ENCODE results near the gene PYY. TPM values are rescaled to one million over a fixed set of nuclear protein-coding genes. Genes with fewer than 3 reads are reported as not detected.

Gene PYY
- total RNA-seq, 1 donor from 2014 or later = not detected

DNA sequence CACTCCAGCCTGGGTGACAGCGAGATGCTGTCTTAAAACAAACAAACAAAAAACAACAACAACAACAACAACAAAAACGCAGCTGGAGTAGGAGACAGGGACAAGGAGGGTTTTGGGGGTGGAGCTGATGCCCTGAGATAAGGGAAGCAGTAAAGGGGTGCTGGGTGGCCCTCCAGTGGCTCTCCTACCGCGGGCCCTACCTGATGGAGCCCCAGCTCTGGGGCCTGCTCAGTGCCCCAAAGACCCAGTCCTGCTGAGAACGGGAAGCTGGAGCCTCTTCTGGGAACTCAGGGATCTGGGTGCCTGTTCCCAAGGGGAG lies 29.4 kb upstream of the PYY start:
- Histone ChIP-seq H3K9me3 (ENCODE audit: low read depth) (no peaks in the 10 kb centered on the region), H3K36me3 (no peaks in the 10 kb centered on the region), H2AFZ (replicated peaks) (peak overlapping the region; percentile 94), H3K4me3 (peak overlapping the region; percentile 56), H4K20me1 (ENCODE audit: low read depth) (no peaks in the 10 kb centered on the region), H3K9ac (no peak overlapping the region), H3K4me1 (peaks cover 19% of the 10 kb centered on the region), H3K79me2 (ENCODE audit: low read depth) (no peaks in the 10 kb centered on the region), H3F3A (ENCODE audit: low read depth) (peaks cover 12% of the 10 kb centered on the region), H3K4me2 (peak overlapping the region; percentile 85), H3K27ac (no peak overlapping the region), H3K27me3 (peaks cover 54% of the 10 kb centered on the region)
- TF ChIP-seq EZH2 (IDR thresholded peaks at IDR 0.05) (no peak), EZH2phosphoT487 (IDR thresholded peaks at IDR 0.05) (no peak)
- TF ChIP-seq, protein P1, sequence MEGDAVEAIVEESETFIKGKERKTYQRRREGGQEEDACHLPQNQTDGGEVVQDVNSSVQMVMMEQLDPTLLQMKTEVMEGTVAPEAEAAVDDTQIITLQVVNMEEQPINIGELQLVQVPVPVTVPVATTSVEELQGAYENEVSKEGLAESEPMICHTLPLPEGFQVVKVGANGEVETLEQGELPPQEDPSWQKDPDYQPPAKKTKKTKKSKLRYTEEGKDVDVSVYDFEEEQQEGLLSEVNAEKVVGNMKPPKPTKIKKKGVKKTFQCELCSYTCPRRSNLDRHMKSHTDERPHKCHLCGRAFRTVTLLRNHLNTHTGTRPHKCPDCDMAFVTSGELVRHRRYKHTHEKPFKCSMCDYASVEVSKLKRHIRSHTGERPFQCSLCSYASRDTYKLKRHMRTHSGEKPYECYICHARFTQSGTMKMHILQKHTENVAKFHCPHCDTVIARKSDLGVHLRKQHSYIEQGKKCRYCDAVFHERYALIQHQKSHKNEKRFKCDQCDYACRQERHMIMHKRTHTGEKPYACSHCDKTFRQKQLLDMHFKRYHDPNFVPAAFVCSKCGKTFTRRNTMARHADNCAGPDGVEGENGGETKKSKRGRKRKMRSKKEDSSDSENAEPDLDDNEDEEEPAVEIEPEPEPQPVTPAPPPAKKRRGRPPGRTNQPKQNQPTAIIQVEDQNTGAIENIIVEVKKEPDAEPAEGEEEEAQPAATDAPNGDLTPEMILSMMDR (IDR thresholded peaks at IDR 0.05) = no peak
- peaks cover 13% of the 10 kb centered on the region for H3K4me1 Mint-ChIP-seq
- no peak overlapping the region for H3K27ac Mint-ChIP-seq
- H3K9me3 Mint-ChIP-seq = no peaks in the 10 kb centered on the region
- H3K4me3 Mint-ChIP-seq = peak overlapping the region; percentile 70
- H3K36me3 Mint-ChIP-seq = no peaks in the 10 kb centered on the region
- no peak for DNase-seq (ENCODE audit: low spot score)
- H3K27me3 Mint-ChIP-seq (ENCODE audit: insufficient read depth, low read depth) = peaks cover 8% of the 10 kb centered on the region

DNA sequence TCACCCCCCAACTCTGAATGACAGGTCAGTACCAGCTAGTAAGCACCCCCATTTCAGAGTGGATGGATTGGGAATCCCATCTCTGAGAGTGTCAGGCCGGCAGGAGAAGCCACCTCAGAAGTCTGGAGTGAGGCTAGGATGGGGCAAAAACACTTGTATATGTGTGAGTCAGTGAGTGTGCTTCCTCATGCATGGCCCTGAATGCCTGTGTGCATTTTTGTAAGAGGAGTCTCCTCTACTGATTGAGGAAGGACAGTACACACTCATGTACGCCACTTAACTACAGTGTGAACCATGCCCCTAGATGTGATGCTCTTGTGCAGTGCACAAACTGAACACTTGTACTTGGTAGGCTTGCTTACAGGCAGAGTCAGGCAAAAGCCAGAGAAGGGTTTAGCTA lies 28.4 kb upstream of the PYY start:
- no peaks in the 10 kb centered on the region for H3K9me3 Mint-ChIP-seq
- no peaks in the 10 kb centered on the region for H3K36me3 Mint-ChIP-seq
- Histone ChIP-seq H3K4me3 (no peak overlapping the region), H2AFZ (replicated peaks) (no peak overlapping the region), H3K27ac (no peak overlapping the region), H4K20me1 (ENCODE audit: low read depth) (no peaks in the 10 kb centered on the region), H3K36me3 (no peaks in the 10 kb centered on the region), H3K4me1 (peaks cover 12% of the 10 kb centered on the region), H3K4me2 (no peak overlapping the region), H3K27me3 (peaks cover 64% of the 10 kb centered on the region), H3K9me3 (ENCODE audit: low read depth) (no peaks in the 10 kb centered on the region), H3K9ac (no peak overlapping the region), H3K79me2 (ENCODE audit: low read depth) (no peaks in the 10 kb centered on the region), H3F3A (ENCODE audit: low read depth) (peaks cover 12% of the 10 kb centered on the region)
- H3K27ac Mint-ChIP-seq = no peak overlapping the region
- DNase-seq (ENCODE audit: low spot score) = no peak
- H3K4me3 Mint-ChIP-seq = peak overlapping the region; percentile 27
- H3K4me1 Mint-ChIP-seq = peaks cover 5% of the 10 kb centered on the region
- TF ChIP-seq, protein P1 (IDR thresholded peaks at IDR 0.05) = no peak
- TF ChIP-seq EZH2phosphoT487 (IDR thresholded peaks at IDR 0.05) (no peak), EZH2 (IDR thresholded peaks at IDR 0.05) (no peak)
- H3K27me3 Mint-ChIP-seq (ENCODE audit: insufficient read depth, low read depth) = peaks cover 11% of the 10 kb centered on the region

DNA sequence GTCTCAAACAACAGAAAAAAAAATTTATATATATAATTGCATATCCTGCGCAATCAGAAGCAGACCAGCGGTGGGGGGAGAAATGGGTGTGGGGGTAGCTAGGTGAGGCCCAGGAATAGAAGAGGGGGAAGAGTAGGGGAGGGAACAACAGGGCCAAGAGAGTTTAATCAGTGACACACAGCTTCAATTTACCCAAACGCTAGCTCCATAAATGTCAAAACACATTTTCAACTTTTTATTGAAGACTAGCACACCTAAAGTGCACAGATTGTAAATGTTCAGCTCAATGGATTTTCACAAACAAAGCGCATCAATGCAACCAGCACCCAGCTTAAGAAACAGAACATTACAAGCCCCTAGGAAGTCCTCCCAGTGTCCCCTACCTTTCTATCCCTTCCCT lies 25.9 kb upstream of the PYY start:
- H3K9me3 Mint-ChIP-seq = no peaks in the 10 kb centered on the region
- Histone ChIP-seq H4K20me1 (ENCODE audit: low read depth) (no peaks in the 10 kb centered on the region), H3K27ac (no peak overlapping the region), H3F3A (ENCODE audit: low read depth) (peaks cover 10% of the 10 kb centered on the region), H3K9me3 (ENCODE audit: low read depth) (no peaks in the 10 kb centered on the region), H3K4me2 (no peak overlapping the region), H3K27me3 (peaks cover 64% of the 10 kb centered on the region), H3K79me2 (ENCODE audit: low read depth) (no peaks in the 10 kb centered on the region), H3K4me3 (no peak overlapping the region), H3K9ac (no peak overlapping the region), H3K4me1 (peaks cover 15% of the 10 kb centered on the region), H2AFZ (replicated peaks) (no peak overlapping the region), H3K36me3 (no peaks in the 10 kb centered on the region)
- no peak for DNase-seq (ENCODE audit: low spot score)
- H3K36me3 Mint-ChIP-seq = no peaks in the 10 kb centered on the region
- TF ChIP-seq EZH2phosphoT487 (IDR thresholded peaks at IDR 0.05) = no peak
- TF ChIP-seq EZH2 (IDR thresholded peaks at IDR 0.05) = no peak
- TF ChIP-seq, protein P1 (IDR thresholded peaks at IDR 0.05) = no peak
- peaks cover 12% of the 10 kb centered on the region for H3K4me1 Mint-ChIP-seq
- H3K27ac Mint-ChIP-seq = no peak overlapping the region
- no peak overlapping the region for H3K4me3 Mint-ChIP-seq
- H3K27me3 Mint-ChIP-seq (ENCODE audit: insufficient read depth, low read depth) = peaks cover 13% of the 10 kb centered on the region

All from neural progenitor cell (in vitro differentiated cells).